ENCODE results near the gene IFNGR1. TPM values are rescaled to one million over a fixed set of nuclear protein-coding genes. Genes with fewer than 3 reads are reported as not detected.

Gene IFNGR1
- total and polyA plus RNA-seq, 10 of the 15 experiments (the other 5 are each of a cell fraction or from before 2014, with no cell fraction given) = 89.0 to 296 (median 138) TPM

- TF ChIP-seq USF2 (IDR thresholded peaks at IDR 0.05; ENCODE audit: borderline replicate concordance, low read depth, low read length) (no peak), JUND (IDR thresholded peaks at IDR 0.05; ENCODE audit: low read depth, low read length) (no peak), EP300 (IDR thresholded peaks at IDR 0.05; ENCODE audit: borderline replicate concordance in 1 of 2, control insufficient read depth in 1 of 2, low read depth in 2 of 2, low read length in 2 of 2) (peak in 1 of 2 experiments; percentile 54; a peak in 1 of 4 replicates), RUNX3 (IDR thresholded peaks at IDR 0.05; ENCODE audit: low read length) (peak; percentile 61), CHD2 (IDR thresholded peaks at IDR 0.05; ENCODE audit: borderline replicate concordance, low read depth, low read length) (no peak), FOS (IDR thresholded peaks at IDR 0.05; ENCODE audit: borderline replicate concordance, extremely low read depth, insufficient read length) (no peak), MYC (IDR thresholded peaks at IDR 0.05; ENCODE audit: insufficient read depth, insufficient read length, insufficient replicate concordance, low read length, severe bottlenecking) (no peak), MAX (IDR thresholded peaks at IDR 0.05; ENCODE audit: low read depth, low read length) (peak; percentile 38; the same call in 1 of the 2 replicates), TCF12 (IDR thresholded peaks at IDR 0.05; ENCODE audit: low read depth, low read length) (peak; percentile 21; the same call in 1 of the 2 replicates), ZNF217 (IDR thresholded peaks at IDR 0.05) (no peak), NKRF (conservative IDR thresholded peaks at IDR 0.05) (no peak), SPI1 (IDR thresholded peaks at IDR 0.05; ENCODE audit: borderline replicate concordance, insufficient read depth, low read depth, low read length) (no peak), ASH2L (IDR thresholded peaks at IDR 0.05; ENCODE audit: borderline replicate concordance, low read depth) (no peak), RFX5 (IDR thresholded peaks at IDR 0.05; ENCODE audit: low read depth, low read length) (peak; percentile 4; the same call in 1 of the 2 replicates), STAT1 (conservative IDR thresholded peaks at IDR 0.05) (no peak), EGR1 (IDR thresholded peaks at IDR 0.05; ENCODE audit: borderline replicate concordance in 1 of 2, low read depth in 2 of 2, low read length in 2 of 2) (peak in 1 of 2 experiments; percentile 70; a peak in 2 of 3 replicates), CEBPZ (IDR thresholded peaks at IDR 0.05; ENCODE audit: low read depth, low read length) (no peak), BCL3 (IDR thresholded peaks at IDR 0.05; ENCODE audit: borderline replicate concordance, insufficient read depth, low read depth, low read length, poor library complexity, severe bottlenecking) (no peak), HDGF (IDR thresholded peaks at IDR 0.05) (no peak), SREBF1 (IDR thresholded peaks at IDR 0.05; ENCODE audit: low read length) (no peak), ELK1 (IDR thresholded peaks at IDR 0.05; ENCODE audit: low read depth, low read length) (no peak)
Measured at GRCh38 chr6:137218473-137218916, 690 bp downstream of the IFNGR1 start (continued).

Data from GM12878 (cell line).